Osteoblast (primary cell): ENCODE data around the gene ADARB2. TPM values are rescaled to one million over a fixed set of nuclear protein-coding genes. Genes with fewer than 3 reads are reported as not detected.
"Not testable (repeated sequence)": the region's sequence is repeated elsewhere in the genome, so short reads cannot be mapped to it uniquely, and the experiment has no call there.

Experiments used
- DNase-seq: peaks from one replicate; pipeline ENCODE4 v3.0.0; 2011; ENCODE audit warnings: low spot score, mixed read lengths; ENCODE audit not compliant: insufficient read length; ENCODE audit errors: missing footprints
- H2AFZ ChIP-seq: 2 replicates; pipeline ENCODE4 v1.6.0; 2011; ENCODE audit warnings: mild to moderate bottlenecking, low read length
- H3K27ac ChIP-seq: 2 replicates; pipeline ENCODE4 v1.5.1; 2011; ENCODE audit warnings: mild to moderate bottlenecking, low read depth, low read length, moderate library complexity
- H3K27me3 ChIP-seq: 2 replicates; pipeline ENCODE4 v1.6.0; 2012; ENCODE audit warnings: mild to moderate bottlenecking, control low read depth, inconsistent platforms, low read length, moderate library complexity; ENCODE audit not compliant: insufficient read depth
- H3K36me3 ChIP-seq: 2 replicates; pipeline ENCODE4 v1.5.1; 2011; ENCODE audit warnings: mild to moderate bottlenecking, low read length, control low read depth, moderate library complexity; ENCODE audit not compliant: insufficient read depth
- H3K4me1 ChIP-seq: 2 replicates; pipeline ENCODE4 v1.5.1; 2011; ENCODE audit warnings: mild to moderate bottlenecking, low read length, control low read depth, moderate library complexity; ENCODE audit not compliant: insufficient read depth
- H3K4me2 ChIP-seq: 2 replicates; pipeline ENCODE4 v1.6.0; 2011; ENCODE audit warnings: mild to moderate bottlenecking, low read length; ENCODE audit not compliant: insufficient read depth
- H3K4me3 ChIP-seq: fragments of 200-600 bp; sonication (generic); 3 replicates; pipeline ENCODE4 v1.5.1; 2012; ENCODE audit warnings: mild to moderate bottlenecking, low read length, inconsistent platforms; ENCODE audit not compliant: insufficient read depth
- H3K79me2 ChIP-seq: 2 replicates; pipeline ENCODE4 v1.6.0; 2012; ENCODE audit warnings: mild to moderate bottlenecking, low read length, control low read depth, inconsistent platforms; ENCODE audit not compliant: insufficient read depth
- H3K9me3 ChIP-seq: 2 replicates; pipeline ENCODE4 v1.5.1; 2011; ENCODE audit warnings: low read depth, low read length, control low read depth
- H4K20me1 ChIP-seq: 2 replicates; pipeline ENCODE4 v1.6.0; 2012; ENCODE audit warnings: mild to moderate bottlenecking, low read length, control low read depth; ENCODE audit not compliant: insufficient read depth
- total RNA-seq: library from RNA; depleted of rRNA; stranded (reverse); fragments of >200 nt; gene quantifications from 2 replicates; pipeline ENCODE4 v1.2.3, GENCODE V29; 2012
- TF ChIP-seq, protein P1 (sequence below): IDR thresholded peaks from 2 replicates; pipeline ENCODE4 v1.5.1; 2011; ENCODE audit warnings: mild to moderate bottlenecking, low read depth, low read length, moderate library complexity; ENCODE audit errors: extremely low read depth

The ADARB2 gene
- total RNA-seq, 1 donor = not detected

DNA sequence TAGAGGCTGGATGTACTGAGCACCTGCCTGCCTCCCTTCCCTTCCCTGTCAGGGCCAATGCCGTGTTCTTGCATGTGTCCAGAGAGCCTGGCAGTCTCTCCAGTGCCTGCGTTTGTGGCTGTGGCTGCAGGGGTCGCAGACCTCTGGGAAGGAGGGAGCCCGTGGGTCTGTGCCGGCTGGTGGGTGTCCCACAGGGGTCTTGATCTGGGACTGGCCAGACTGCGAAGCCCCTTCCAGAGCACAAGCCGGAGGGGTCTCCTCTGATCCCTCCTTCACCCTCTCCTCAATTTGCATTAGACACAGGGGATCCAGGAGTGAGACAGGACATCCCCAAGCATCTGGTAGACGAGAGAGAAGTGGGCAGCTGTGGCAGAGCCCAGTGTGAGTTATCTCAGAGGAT is 199.2 kb downstream of the ADARB2 start:
- Histone ChIP-seq H3K79me2 (no peaks in the 10 kb centered on the region), H4K20me1 (no peaks in the 10 kb centered on the region), H3K4me1 (no peaks in the 10 kb centered on the region), H3K27ac (no peak overlapping the region), H3K27me3 (no peaks in the 10 kb centered on the region), H3K9me3 (no peaks in the 10 kb centered on the region), H3K4me3 (no peak overlapping the region), H2AFZ (no peak overlapping the region), H3K36me3 (no peaks in the 10 kb centered on the region), H3K4me2 (no peak overlapping the region)
- DNase-seq = peak; percentile 29
- TF ChIP-seq, protein P1, sequence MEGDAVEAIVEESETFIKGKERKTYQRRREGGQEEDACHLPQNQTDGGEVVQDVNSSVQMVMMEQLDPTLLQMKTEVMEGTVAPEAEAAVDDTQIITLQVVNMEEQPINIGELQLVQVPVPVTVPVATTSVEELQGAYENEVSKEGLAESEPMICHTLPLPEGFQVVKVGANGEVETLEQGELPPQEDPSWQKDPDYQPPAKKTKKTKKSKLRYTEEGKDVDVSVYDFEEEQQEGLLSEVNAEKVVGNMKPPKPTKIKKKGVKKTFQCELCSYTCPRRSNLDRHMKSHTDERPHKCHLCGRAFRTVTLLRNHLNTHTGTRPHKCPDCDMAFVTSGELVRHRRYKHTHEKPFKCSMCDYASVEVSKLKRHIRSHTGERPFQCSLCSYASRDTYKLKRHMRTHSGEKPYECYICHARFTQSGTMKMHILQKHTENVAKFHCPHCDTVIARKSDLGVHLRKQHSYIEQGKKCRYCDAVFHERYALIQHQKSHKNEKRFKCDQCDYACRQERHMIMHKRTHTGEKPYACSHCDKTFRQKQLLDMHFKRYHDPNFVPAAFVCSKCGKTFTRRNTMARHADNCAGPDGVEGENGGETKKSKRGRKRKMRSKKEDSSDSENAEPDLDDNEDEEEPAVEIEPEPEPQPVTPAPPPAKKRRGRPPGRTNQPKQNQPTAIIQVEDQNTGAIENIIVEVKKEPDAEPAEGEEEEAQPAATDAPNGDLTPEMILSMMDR = no peak

DNA sequence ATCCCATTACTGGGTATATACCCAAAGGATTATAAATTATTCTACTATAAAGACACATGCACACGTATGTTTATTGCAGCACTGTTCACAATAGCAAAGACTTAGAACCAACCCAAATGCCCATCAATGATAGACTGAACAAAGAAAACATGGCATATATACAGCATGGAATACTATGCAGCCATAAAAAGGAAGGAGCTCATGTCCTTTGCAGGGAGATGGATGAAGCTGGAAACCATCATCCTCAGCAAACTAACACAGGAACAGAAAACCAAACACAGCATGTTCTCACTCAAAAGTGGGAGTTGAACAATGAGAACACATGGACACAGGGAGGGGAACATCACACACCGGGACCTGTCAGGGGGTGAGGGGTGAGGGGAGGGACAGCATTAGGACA is 199.9 kb downstream of the ADARB2 start:
- not testable (repeated sequence) for H3K79me2 ChIP-seq, H3K27me3 ChIP-seq, DNase-seq, H3K36me3 ChIP-seq, H2AFZ ChIP-seq, H4K20me1 ChIP-seq, H3K4me2 ChIP-seq, H3K27ac ChIP-seq, H3K4me3 ChIP-seq, H3K4me1 ChIP-seq, H3K9me3 ChIP-seq

DNA sequence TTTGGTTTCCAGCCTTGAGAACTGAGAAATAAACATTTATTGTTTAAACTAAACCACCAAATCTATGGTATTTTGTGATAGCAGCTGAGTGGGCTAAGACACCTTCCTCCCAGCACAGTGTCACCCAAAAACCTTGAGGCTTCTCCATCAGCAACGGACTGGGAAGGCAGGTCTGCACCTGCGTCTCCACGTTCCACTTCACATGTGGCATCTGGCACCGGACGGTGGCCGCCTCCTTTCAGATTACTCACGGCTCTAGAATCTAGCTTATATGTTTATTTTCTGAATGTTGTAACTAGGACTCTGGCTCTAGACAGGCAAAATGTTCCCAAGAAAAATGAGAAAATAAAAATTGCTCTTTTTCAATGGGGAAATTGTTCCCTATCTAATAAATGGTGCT is 201.0 kb downstream of the ADARB2 start:
- TF ChIP-seq, protein P1 = no peak
- H3K4me2 ChIP-seq = no peak overlapping the region
- no peaks in the 10 kb centered on the region for H3K9me3 ChIP-seq
- H3K27ac ChIP-seq = no peak overlapping the region
- H3K79me2 ChIP-seq = no peaks in the 10 kb centered on the region
- no peaks in the 10 kb centered on the region for H3K4me1 ChIP-seq
- no peaks in the 10 kb centered on the region for H3K27me3 ChIP-seq
- H3K4me3 ChIP-seq = no peak overlapping the region
- DNase-seq = peak; percentile 25
- H2AFZ ChIP-seq = no peak overlapping the region
- no peaks in the 10 kb centered on the region for H3K36me3 ChIP-seq
- no peaks in the 10 kb centered on the region for H4K20me1 ChIP-seq

DNA sequence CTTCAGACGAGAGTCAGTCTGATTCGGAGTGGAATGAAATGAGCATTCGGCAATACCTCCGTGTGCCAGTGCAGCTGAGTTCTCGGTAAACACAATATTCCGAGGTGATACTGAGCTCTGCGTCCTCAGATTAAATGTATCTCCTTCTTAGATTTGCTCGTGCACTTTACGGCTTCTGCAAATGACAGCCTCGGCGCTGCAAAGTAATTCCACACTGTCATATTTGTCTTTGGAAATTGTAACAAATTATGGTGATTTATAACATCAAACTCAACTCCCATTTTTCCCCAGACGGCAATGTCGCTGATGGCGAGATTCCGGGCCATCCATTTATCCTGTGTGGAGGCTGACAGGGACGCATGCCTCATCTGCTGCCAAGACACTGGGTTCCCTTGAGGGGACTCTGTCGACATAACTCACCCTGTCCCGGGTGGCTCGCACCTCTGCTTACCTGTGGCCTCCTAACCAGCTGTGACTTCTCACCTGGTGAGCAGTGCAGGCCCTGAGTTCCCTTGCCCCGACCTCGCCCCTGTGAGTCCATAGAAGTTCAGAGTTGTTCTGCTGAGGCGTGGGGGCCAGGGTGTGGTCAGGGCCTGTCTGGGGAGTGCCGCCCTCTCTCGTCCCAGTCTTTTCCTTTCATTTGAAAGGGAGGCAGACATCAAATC is 201.9 kb downstream of the ADARB2 start:
- H3K4me1 ChIP-seq = no peaks in the 10 kb centered on the region
- H3K9me3 ChIP-seq = no peaks in the 10 kb centered on the region
- H4K20me1 ChIP-seq = no peaks in the 10 kb centered on the region
- TF ChIP-seq, protein P1 = no peak
- no peak overlapping the region for H2AFZ ChIP-seq
- H3K4me3 ChIP-seq = no peak overlapping the region
- DNase-seq = peak; percentile 18
- no peaks in the 10 kb centered on the region for H3K27me3 ChIP-seq
- no peaks in the 10 kb centered on the region for H3K36me3 ChIP-seq
- H3K27ac ChIP-seq = no peak overlapping the region
- no peaks in the 10 kb centered on the region for H3K79me2 ChIP-seq
- no peak overlapping the region for H3K4me2 ChIP-seq
